Sigmoid colon (tissue), 4 donors: Measurements from ENCODE around the gene OSTN.

ENCODE experiments used
- CTCF ChIP-seq, 4 experiments: fragments of 450-650 bp in 3 of 4; fragments of 200-600 bp in 1 of 4; IDR thresholded peaks; one replicate each; pipeline ENCODE4 v1.5.1; 2016 to 2019; ENCODE audit warnings: antibody characterized with exemption in 4 of 4, mild to moderate bottlenecking in 3 of 4, moderate library complexity in 2 of 4
- POLR2AphosphoS5 ChIP-seq, 4 donors: sonication (generic); formaldehyde crosslinking; IDR thresholded peaks; one replicate each; pipeline ENCODE4 v1.6.1; 2017; ENCODE audit warnings: antibody characterized with exemption in 4 of 4

GRCh38 chr3:191301017-191301416 is 102.0 kb downstream of the OSTN start:
- TF ChIP-seq POLR2AphosphoS5 (IDR thresholded peaks at IDR 0.05) (no peak), CTCF (IDR thresholded peaks at IDR 0.05) (no peak)
